Lower leg skin (tissue), 4 donors: ENCODE data around the gene MAD1L1. TPM values are rescaled to one million over a fixed set of nuclear protein-coding genes. Genes with fewer than 3 reads are reported as not detected.
A peak's percentile ranks its signal among the peaks of the same experiment; 100 is the strongest.

Source experiments
- DNase-seq, 2 donors: peaks; one replicate each; pipeline ENCODE4 v3.0.0-alpha.2; 2019; ENCODE audit warnings: low spot score in 2 of 2
- H3K4me3 ChIP-seq: fragments of 200-600 bp; sonication (generic); 2 replicates; pipeline ENCODE4 v1.5.1; 2017; ENCODE audit warnings: mild to moderate bottlenecking, low read depth; ENCODE audit not compliant: poor library complexity, severe bottlenecking
- POLR2A ChIP-seq, 2 donors: fragments of 450-650 bp; IDR thresholded peaks; one replicate each; pipeline ENCODE4 v1.6.1; 2016 to 2017; ENCODE audit warnings: antibody characterized with exemption in 2 of 2, mild to moderate bottlenecking in 1 of 2, moderate library complexity in 1 of 2
- WGBS, 2 donors: methylation state at CpG; one replicate each; pipeline ENCODE4 v1.1.5; 2018; 5-methylcytosine and 5-hydroxymethylcytosine counted together
- intact Hi-C: fragments of 100-400 bp; cut with DNase I; formaldehyde crosslinking; loops from one replicate; pipeline ENCODE4 v1.15.0; 2023; ENCODE audit warnings: low total_unique reads
- total RNA-seq, 4 donors: library from RNA; depleted of rRNA; stranded (reverse); fragments of >200 nt; gene quantifications; one replicate each; pipeline ENCODE4 v1.1.0, GENCODE V29; 2016
- TF ChIP-seq, protein P1 (sequence below), 3 donors: fragments of 450-650 bp; IDR thresholded peaks; one replicate each; pipeline ENCODE4 v1.5.1; 2016; ENCODE audit warnings: antibody characterized with exemption in 3 of 3, mild to moderate bottlenecking in 3 of 3, moderate library complexity in 2 of 3

MAD1L1 gene
- 10 to 100 TPM; 37.7 to 77.8 (median 59.4) TPM for total RNA-seq

DNA sequence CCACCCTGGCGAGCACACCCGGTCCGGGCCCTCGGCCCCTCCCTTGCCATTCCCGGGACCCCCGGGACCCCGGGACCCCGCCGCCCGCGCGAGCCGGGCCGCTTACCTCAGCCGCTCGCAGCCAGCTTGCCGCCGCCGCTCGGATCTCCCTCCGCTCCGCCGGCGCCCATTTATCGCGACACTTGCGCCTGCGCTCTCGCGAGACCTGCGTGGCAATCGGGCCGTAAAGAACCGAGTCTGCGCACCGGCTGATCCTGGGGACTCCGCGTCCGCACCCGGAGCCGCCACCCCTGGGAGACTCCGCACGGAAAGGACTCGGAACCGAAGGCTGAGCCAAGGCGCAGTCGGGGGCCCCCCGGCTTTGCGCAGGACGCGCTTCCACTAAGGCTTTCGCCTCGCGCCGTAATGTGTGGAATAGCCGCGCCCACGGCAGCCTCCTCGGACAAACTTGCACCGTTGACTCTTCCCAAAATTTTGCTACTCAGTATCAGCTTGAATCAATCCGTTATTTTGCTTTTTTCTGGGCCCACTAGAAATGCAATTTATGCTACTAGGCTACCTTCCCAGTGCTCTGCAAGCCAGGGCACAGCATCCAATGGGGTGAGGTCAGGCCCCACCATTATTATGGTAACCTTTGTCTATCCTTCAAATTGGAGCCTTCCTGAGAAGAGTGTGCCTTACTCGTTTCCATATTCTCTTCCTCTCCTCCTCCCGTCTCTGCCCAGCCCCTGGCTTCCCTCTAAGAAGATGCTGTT is at the start of gene MAD1L1:
Gene MAD1L1 (minus strand): TSS at position 180 of the 755 bp plus-strand sequence. CDS start 2,812 bp downstream, outside the sequence.
- H3K4me3 ChIP-seq = peak within 1 kb of the TSS; percentile 97
- TF ChIP-seq, protein P1, sequence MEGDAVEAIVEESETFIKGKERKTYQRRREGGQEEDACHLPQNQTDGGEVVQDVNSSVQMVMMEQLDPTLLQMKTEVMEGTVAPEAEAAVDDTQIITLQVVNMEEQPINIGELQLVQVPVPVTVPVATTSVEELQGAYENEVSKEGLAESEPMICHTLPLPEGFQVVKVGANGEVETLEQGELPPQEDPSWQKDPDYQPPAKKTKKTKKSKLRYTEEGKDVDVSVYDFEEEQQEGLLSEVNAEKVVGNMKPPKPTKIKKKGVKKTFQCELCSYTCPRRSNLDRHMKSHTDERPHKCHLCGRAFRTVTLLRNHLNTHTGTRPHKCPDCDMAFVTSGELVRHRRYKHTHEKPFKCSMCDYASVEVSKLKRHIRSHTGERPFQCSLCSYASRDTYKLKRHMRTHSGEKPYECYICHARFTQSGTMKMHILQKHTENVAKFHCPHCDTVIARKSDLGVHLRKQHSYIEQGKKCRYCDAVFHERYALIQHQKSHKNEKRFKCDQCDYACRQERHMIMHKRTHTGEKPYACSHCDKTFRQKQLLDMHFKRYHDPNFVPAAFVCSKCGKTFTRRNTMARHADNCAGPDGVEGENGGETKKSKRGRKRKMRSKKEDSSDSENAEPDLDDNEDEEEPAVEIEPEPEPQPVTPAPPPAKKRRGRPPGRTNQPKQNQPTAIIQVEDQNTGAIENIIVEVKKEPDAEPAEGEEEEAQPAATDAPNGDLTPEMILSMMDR (IDR thresholded peaks at IDR 0.05) = no peak
- no peak for TF ChIP-seq POLR2A (IDR thresholded peaks at IDR 0.05)
- DNase-seq = peak; percentile 85 to 98
- intact Hi-C loops = no loop called here
- 0 to 1% methylated on average over 31 to 55 of the region's 63 CpGs for WGBS, 2 donors

DNA sequence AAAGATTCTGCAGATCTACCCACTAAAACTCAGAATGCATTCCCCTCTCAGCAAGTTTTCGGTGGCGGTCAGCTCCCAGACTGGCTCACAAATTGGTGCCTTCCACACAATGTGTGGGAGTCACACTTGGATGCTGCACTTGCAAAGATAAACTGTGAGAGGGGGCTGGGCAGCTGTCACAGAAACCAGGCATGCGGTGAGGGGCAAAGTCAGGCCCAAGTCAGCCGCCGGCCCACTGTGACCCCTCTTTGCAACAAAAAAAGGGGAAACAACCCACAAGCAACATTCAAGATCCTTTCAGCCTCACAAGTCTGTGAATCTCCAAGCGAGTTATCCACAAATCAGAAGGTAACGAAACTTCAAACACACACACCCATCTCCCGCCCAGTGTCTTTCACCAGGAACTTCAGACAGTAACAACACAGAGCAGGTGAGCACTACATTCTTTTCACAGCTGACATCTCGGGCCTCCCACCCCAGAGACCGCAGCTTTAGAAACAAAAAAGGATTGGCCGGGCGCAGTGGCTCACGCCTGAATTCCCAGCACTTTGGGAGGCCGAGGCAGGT is 49.5 kb upstream of the MAD1L1 start:
- DNase-seq = no peak
- 88 to 92% methylated on average over 14 of the region's 14 CpGs for WGBS, 2 donors
- TF ChIP-seq, protein P1 (IDR thresholded peaks at IDR 0.05) = no peak
- no peak for TF ChIP-seq POLR2A (IDR thresholded peaks at IDR 0.05)
- intact Hi-C loops = no loop called here
- no peak overlapping the region for H3K4me3 ChIP-seq

DNA sequence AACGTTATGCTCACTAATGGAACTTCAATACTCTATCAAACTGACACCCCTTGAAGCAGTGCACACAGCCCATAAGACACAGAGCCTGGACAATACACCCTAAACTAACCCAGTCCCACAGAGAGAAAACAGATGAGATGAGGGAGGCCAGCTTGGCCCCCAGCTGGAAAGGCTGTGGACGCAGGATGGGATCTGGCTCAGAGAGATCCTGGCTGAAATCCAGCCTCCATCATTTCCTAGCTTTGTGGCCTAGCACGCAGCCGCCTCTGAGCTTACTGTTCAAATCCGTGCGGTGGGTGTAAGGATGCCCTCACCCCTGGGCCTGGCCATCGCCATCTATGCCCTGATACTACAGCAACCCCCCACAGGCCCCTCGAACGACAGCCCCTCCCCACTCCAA is 48.8 kb upstream of the MAD1L1 start:
- intact Hi-C loops = no loop called here
- DNase-seq = no peak
- TF ChIP-seq, protein P1 (IDR thresholded peaks at IDR 0.05) = no peak
- no peak for TF ChIP-seq POLR2A (IDR thresholded peaks at IDR 0.05)
- WGBS, 2 donors = 62 to 67% methylated on average over 8 to 9 of the region's 9 CpGs
- H3K4me3 ChIP-seq = no peak overlapping the region

DNA sequence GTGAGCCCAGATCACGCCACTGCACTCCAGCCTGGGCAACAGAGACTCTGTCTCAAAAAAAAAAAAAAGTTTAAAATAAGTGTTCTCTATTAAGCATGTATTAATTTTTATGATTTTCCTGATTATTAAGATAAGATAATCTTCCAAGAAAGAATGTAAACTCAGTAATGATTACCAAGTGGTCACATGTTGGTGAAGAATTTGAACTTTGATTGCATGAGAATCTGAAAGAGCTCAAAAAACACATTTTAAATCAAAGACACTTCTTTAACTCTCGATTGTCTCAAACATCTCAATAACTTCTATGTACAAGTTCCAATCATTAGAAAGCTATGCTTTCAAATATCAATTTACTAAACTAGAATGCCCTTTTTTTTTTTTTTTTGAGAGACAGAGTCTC is 47.7 kb upstream of the MAD1L1 start:
- WGBS, 2 donors = 75 to 81% methylated on average over 2 of the region's 2 CpGs
- H3K4me3 ChIP-seq = no peak overlapping the region
- intact Hi-C loops = no loop called here
- no peak for DNase-seq
- TF ChIP-seq, protein P1 (IDR thresholded peaks at IDR 0.05) = no peak
- no peak for TF ChIP-seq POLR2A (IDR thresholded peaks at IDR 0.05)

DNA sequence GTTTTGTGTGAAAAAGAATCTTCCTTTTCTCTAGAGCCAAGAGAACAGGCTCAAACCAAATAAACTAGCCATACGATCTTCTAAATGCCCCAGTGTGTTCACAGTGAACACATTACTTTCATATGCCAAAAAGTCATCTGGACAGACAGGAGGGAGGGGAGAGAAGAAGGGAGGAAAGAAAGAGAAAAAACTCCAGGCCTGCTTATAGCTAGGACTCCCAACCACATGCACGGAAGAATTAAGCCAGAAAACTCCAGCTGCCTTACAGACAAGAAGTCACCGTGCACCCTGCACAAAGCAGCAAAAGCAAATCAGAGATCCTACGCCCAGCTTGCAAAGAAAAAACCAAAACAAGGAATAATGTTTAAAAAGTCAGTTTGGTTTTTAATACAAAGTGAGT is 47.2 kb upstream of the MAD1L1 start:
- no peak for DNase-seq
- intact Hi-C loops = no loop called here
- no peak overlapping the region for H3K4me3 ChIP-seq
- no peak for TF ChIP-seq POLR2A (IDR thresholded peaks at IDR 0.05)
- TF ChIP-seq, protein P1 (IDR thresholded peaks at IDR 0.05) = no peak
- WGBS, 2 donors = 58 to 66% methylated on average over 4 of the region's 4 CpGs
